Right atrium auricular region (tissue), 2 donors: ENCODE measurements around the gene DGLUCY. TPM values are rescaled to one million over a fixed set of nuclear protein-coding genes. Genes with fewer than 3 reads are reported as not detected.
A peak's percentile ranks its signal among the peaks of the same experiment; 100 is the strongest.

Experiments
- DNase-seq: peaks from one replicate; pipeline ENCODE4 v3.0.0-alpha.2; 2019; ENCODE audit warnings: low spot score
- H3K27ac ChIP-seq, 2 donors: fragments of 200-600 bp; sonication (generic); 1 replicate in 1 of 2; 2 replicates in 1 of 2; pipeline ENCODE4 v1.5.1; 2016 to 2019
- H3K27me3 ChIP-seq, 2 donors: fragments of 200-600 bp; sonication (generic); one replicate each; pipeline versions ENCODE4 v1.5.1 to v1.6.0; 2017 to 2019
- H3K36me3 ChIP-seq: fragments of 200-600 bp; sonication (generic); one replicate; pipeline ENCODE4 v1.5.1; 2016
- H3K4me1 ChIP-seq, 2 donors: fragments of 200-600 bp; sonication (generic); one replicate each; pipeline versions ENCODE4 v1.5.1 to v1.6.0; 2017 to 2019
- H3K4me3 ChIP-seq, 2 donors: fragments of 200-600 bp; sonication (generic); 1 replicate in 1 of 2; 2 replicates in 1 of 2; pipeline ENCODE4 v1.5.1; 2017 to 2019; ENCODE audit warnings: mild to moderate bottlenecking in 1 of 2, moderate library complexity in 1 of 2
- H3K9me3 ChIP-seq, 2 donors: fragments of 200-600 bp; sonication (generic); one replicate each; pipeline ENCODE4 v1.5.1; 2019
- total RNA-seq, 2 donors: library from RNA; depleted of rRNA; stranded (reverse); fragments of >200 nt; gene quantifications; one replicate each; pipeline ENCODE4 v1.1.0, GENCODE V29; 2016
- TF ChIP-seq, protein P1 (sequence below), 2 donors: fragments of 200-600 bp; sonication (generic); IDR thresholded peaks; one replicate each; pipeline ENCODE4 v1.5.1; 2019; ENCODE audit warnings: antibody characterized with exemption in 2 of 2

DGLUCY gene
- total RNA-seq, 2 donors from 2014 or later, result 81.8 to 136 TPM

DNA sequence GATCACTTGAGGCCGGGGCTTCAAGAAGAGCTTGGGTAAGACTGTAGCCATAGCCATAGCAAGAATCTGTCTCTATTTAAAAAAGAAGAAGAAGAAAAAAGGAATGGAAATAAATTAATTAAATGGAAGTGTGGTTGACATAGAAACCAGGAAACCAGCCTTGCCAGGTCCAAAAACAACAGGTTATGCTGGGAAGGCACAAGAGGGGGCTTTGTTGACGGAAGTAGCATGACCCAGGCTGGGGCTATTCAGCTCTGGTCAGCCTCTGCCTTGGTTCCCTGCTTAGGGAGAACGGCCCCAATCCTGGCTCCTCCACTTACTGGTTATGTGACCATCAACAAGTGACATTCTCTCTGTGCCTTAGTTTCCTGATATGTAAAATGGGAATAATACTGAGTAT is 145.0 kb downstream of the DGLUCY start:
- DNase-seq, result no peak
- peaks cover 0 to 24% of the 10 kb centered on the region in 2 donors for H3K4me1 ChIP-seq
- no peaks in the 10 kb centered on the region for H3K36me3 ChIP-seq
- no peaks in the 10 kb centered on the region for H3K27me3 ChIP-seq
- TF ChIP-seq, protein P1, sequence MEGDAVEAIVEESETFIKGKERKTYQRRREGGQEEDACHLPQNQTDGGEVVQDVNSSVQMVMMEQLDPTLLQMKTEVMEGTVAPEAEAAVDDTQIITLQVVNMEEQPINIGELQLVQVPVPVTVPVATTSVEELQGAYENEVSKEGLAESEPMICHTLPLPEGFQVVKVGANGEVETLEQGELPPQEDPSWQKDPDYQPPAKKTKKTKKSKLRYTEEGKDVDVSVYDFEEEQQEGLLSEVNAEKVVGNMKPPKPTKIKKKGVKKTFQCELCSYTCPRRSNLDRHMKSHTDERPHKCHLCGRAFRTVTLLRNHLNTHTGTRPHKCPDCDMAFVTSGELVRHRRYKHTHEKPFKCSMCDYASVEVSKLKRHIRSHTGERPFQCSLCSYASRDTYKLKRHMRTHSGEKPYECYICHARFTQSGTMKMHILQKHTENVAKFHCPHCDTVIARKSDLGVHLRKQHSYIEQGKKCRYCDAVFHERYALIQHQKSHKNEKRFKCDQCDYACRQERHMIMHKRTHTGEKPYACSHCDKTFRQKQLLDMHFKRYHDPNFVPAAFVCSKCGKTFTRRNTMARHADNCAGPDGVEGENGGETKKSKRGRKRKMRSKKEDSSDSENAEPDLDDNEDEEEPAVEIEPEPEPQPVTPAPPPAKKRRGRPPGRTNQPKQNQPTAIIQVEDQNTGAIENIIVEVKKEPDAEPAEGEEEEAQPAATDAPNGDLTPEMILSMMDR (IDR thresholded peaks at IDR 0.05), result no peak
- no peak overlapping the region for H3K4me3 ChIP-seq
- no peaks in the 10 kb centered on the region for H3K9me3 ChIP-seq
- no peak overlapping the region for H3K27ac ChIP-seq

DNA sequence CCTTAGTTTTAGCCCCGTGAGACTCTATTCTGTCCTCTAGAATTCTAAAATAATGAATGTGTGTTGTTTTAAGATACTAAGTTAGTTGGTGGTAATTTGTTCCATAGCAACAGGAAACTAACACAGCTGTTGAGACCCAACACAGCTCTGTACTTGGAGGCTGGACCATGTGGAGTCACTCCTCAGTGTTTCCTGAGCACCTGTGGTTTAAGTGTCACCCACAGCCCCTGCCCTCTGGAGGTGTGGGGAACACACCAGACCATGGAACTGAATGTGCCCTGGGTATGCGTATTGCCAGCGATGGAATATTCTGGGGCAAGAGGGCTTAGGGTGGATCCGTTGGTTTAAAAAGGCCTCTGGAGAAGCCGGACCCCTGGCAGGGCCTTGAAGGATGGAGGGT is 147.2 kb downstream of the DGLUCY start:
- DNase-seq, result no peak
- TF ChIP-seq, protein P1 (IDR thresholded peaks at IDR 0.05), result no peak
- no peak overlapping the region for H3K4me3 ChIP-seq
- H3K27ac ChIP-seq, result no peak overlapping the region
- no peaks in the 10 kb centered on the region for H3K9me3 ChIP-seq
- H3K4me1 ChIP-seq, result peaks cover 0 to 26% of the 10 kb centered on the region in 2 donors
- no peaks in the 10 kb centered on the region for H3K27me3 ChIP-seq
- H3K36me3 ChIP-seq, result no peaks in the 10 kb centered on the region

DNA sequence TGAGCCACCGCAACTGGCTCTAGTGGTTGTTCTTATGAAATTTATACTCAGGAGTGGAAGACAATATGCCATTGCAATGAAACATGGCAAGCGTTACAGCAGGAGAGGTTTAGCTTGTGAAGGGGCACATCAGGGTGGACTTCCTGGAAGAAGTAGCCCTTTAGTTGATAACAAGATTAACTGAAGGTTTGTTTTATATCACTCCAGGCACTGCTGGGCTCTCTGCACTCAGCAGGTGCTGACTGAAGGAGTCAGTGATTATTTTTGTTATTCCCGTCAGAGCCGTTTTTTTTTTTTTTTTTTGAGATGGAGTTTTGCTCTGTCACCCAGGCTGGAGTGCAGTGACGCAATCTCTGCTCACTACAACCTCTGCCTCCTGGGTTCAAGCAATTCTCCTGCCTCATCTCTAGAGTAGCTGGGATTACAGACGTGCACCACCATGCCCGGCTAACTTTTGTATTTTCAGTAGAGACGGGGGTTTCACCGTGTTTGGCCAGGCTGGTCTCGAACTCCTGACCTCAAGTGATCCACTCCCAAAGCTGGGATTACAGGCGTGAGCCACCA is 148.2 kb downstream of the DGLUCY start:
- H3K4me1 ChIP-seq, result peaks cover 0 to 18% of the 10 kb centered on the region in 2 donors
- DNase-seq, result no peak
- H3K27ac ChIP-seq, result no peak overlapping the region
- TF ChIP-seq, protein P1 (IDR thresholded peaks at IDR 0.05), result no peak
- H3K9me3 ChIP-seq, result no peaks in the 10 kb centered on the region
- no peak overlapping the region for H3K4me3 ChIP-seq
- no peaks in the 10 kb centered on the region for H3K36me3 ChIP-seq
- H3K27me3 ChIP-seq, result no peaks in the 10 kb centered on the region

DNA sequence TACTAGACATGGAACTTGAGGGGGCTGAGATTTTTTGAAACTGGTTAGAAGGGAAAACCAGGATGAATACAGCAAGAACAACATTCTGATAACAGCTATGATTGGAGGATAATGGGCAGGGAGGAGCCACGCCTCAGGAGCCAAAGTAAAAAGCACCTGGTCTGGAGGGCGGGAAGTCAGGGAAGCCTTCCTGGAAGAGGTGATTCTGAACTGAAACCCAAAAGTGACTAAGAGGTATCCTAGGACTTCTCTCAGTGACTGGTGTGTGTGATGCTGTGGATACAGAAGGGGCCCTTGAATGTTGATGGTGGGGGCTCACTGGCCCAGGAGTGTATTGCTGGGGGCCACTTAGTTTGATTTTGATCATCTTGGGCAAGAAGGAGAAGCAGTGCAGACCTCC is 149.5 kb downstream of the DGLUCY start:
- Histone ChIP-seq H3K27me3 (no peaks in the 10 kb centered on the region), H3K36me3 (no peaks in the 10 kb centered on the region), H3K9me3 (no peaks in the 10 kb centered on the region), H3K27ac (no peak overlapping the region), H3K4me3 (no peak overlapping the region), H3K4me1 (peaks cover 0 to 11% of the 10 kb centered on the region in 2 donors)
- TF ChIP-seq, protein P1 (IDR thresholded peaks at IDR 0.05), result no peak
- no peak for DNase-seq

DNA sequence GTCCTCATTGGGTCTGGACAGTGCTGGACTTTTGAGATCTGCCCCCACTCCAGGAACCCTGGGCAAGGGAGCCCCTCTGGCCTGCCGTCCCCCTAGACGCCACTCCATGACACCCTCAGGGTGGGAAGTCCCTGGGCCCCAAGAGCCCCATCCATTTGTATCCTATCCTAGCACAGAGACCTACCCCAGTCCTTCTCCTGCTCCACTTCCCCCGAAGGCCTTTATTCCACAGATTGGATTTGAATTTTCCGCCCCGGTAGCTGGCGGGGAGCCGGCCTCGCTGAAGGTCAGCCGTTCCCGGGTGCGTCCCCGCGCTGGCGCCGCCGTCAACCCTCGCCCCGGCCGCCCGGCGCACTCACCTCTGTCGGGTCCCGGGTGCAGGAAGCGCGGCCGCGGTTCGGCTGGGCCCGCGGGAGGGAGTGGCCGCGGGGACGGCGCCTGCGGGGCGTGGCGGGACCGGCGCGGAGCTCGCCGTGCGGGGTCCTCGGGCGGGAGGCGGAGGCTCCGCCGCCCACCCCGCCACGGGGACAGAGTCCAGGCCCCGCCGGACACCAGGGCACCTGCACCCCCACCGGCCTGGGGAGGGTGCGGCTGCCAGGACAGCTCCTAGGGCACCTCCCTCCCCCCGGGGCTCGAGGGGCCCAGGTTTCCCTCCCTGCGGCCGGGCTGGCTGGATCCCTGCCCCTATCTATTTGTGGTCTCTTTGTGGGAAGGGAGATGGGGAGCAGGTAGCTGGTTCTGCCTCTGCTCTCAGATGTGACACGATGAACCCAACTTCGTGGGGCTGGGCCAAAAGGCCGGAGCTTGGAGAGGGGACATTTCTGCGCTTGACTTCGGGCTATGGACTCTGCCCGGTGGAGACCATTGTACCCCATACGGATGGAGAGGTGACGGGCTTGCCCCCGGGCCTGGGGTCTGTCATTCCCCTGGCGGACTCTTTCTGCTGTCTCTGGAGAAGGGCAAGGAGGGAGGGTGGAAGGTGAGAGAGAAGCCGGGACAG is 150.6 kb downstream of the DGLUCY start:
- TF ChIP-seq, protein P1 (IDR thresholded peaks at IDR 0.05), result no peak
- Histone ChIP-seq H3K27me3 (no peaks in the 10 kb centered on the region), H3K27ac (peak overlapping the region in 1 of 2 donors; percentile 31), H3K4me1 (peaks cover 0 to 12% of the 10 kb centered on the region in 2 donors), H3K4me3 (peak overlapping the region; percentile 30 to 52), H3K36me3 (no peaks in the 10 kb centered on the region), H3K9me3 (no peaks in the 10 kb centered on the region)
- no peak for DNase-seq
